T47D (cell line): ENCODE measurements around the gene AP3B1.
"Not testable (repeated sequence)": the region's sequence is repeated elsewhere in the genome, so short reads cannot be mapped to it uniquely, and the experiment has no call there.

Experiments used
- DNase-seq, 2 experiments: peaks; one replicate each; pipeline versions ENCODE4 v3.0.0 to v3.0.0-alpha.2; 2011 to 2012; ENCODE audit warnings: low read depth in 1 of 2, low spot score in 1 of 2
- JUND ChIP-seq: IDR thresholded peaks from 2 replicates; pipeline ENCODE4 v1.6.1; 2012; ENCODE audit warnings: low read depth
- in situ Hi-C: cut with HindIII; loops from 2 replicates; pipeline ENCODE4 v1.10.0; 2016; ENCODE audit warnings: low sequenced_read_pairs, low pct_unique_long_range_greater_than_20kb

Gene AP3B1

GRCh38 chr5:78060421-78060820 is 234.1 kb downstream of the AP3B1 start:
- DNase-seq, result no peak
- in situ Hi-C loops, result no loop called here
- TF ChIP-seq JUND, result no peak

- TF ChIP-seq JUND, result no peak
- in situ Hi-C loops, result no loop called here
- no peak for DNase-seq
Measured at GRCh38 chr5:78058625-78059024, 235.9 kb downstream of the AP3B1 start.

GRCh38 chr5:78056901-78057514 is 237.5 kb downstream of the AP3B1 start:
- DNase-seq, result no peak
- in situ Hi-C loops, result no loop called here
- TF ChIP-seq JUND, result no peak

- no peak for TF ChIP-seq JUND
- DNase-seq, result no peak
- in situ Hi-C loops, result no loop called here
Measured at GRCh38 chr5:78056053-78056452, 238.4 kb downstream of the AP3B1 start.

- in situ Hi-C loops, result no loop called here
- TF ChIP-seq JUND, result no peak
- DNase-seq, result peak in 1 of 2 experiments; percentile 3
Measured at GRCh38 chr5:78050888-78051287, 243.6 kb downstream of the AP3B1 start.

GRCh38 chr5:78046823-78047222 is 247.7 kb downstream of the AP3B1 start:
- DNase-seq, in situ Hi-C loops: not testable (repeated sequence)

GRCh38 chr5:78046006-78046405 is 248.5 kb downstream of the AP3B1 start:
- no peak for DNase-seq
- in situ Hi-C loops, result no loop called here
- no peak for TF ChIP-seq JUND

GRCh38 chr5:78041805-78042204 is 252.7 kb downstream of the AP3B1 start:
- in situ Hi-C loops, result no loop called here
- DNase-seq, result no peak
- no peak for TF ChIP-seq JUND

- TF ChIP-seq JUND, result no peak
- no peak for DNase-seq
- in situ Hi-C loops, result no loop called here
Measured at GRCh38 chr5:78025540-78025939, 269.0 kb downstream of the AP3B1 start.

- in situ Hi-C loops, result no loop called here
- TF ChIP-seq JUND, result no peak
- no peak for DNase-seq
Measured at GRCh38 chr5:78019744-78020143, 274.8 kb downstream of the AP3B1 start.

- DNase-seq, result no peak
- no peak for TF ChIP-seq JUND
- in situ Hi-C loops, result no loop called here
Measured at GRCh38 chr5:78016863-78017529, 277.5 kb downstream of the AP3B1 start.

GRCh38 chr5:78009937-78010527 is 284.5 kb downstream of the AP3B1 start:
- in situ Hi-C loops, result no loop called here
- no peak for TF ChIP-seq JUND
- no peak for DNase-seq

- TF ChIP-seq JUND, result no peak
- in situ Hi-C loops, result no loop called here
- DNase-seq, result peak; percentile 48 to 66
Measured at GRCh38 chr5:78008356-78008967, 286.0 kb downstream of the AP3B1 start.

GRCh38 chr5:78007233-78007632 is 287.3 kb downstream of the AP3B1 start:
- in situ Hi-C loops, result no loop called here
- TF ChIP-seq JUND, result no peak
- no peak for DNase-seq
